ENCODE measurements around the gene TRPC5OS. TPM values are rescaled to one million over a fixed set of nuclear protein-coding genes. Genes with fewer than 3 reads are reported as not detected.

The TRPC5OS gene
- total RNA-seq, 1 donor from 2014 or later, result not detected

GRCh38 chrX:111867236-111867635 is 8.7 kb upstream of the TRPC5OS start:
- no peak for DNase-seq (ENCODE audit: low spot score in 2 of 2)
- no peak overlapping the region for H3K27ac ChIP-seq
- no peaks in the 10 kb centered on the region for H3K4me1 ChIP-seq
- no peaks in the 10 kb centered on the region for H3K9me3 ChIP-seq
- H3K4me3 ChIP-seq, result no peak overlapping the region
- intact Hi-C loops (cut with DNase I), result no loop called here
- no peak for TF ChIP-seq CTCF (IDR thresholded peaks at IDR 0.05)
- no peaks in the 10 kb centered on the region for H3K27me3 ChIP-seq
- no peaks in the 10 kb centered on the region for H3K36me3 ChIP-seq

GRCh38 chrX:111868726-111869638 is 7.0 kb upstream of the TRPC5OS start:
- Histone ChIP-seq H3K36me3 (no peaks in the 10 kb centered on the region), H3K27me3 (no peaks in the 10 kb centered on the region), H3K4me3 (no peak overlapping the region), H3K27ac (peak overlapping the region in 1 of 2 donors; percentile 6), H3K9me3 (no peaks in the 10 kb centered on the region), H3K4me1 (no peaks in the 10 kb centered on the region)
- intact Hi-C loops (cut with DNase I), result no loop called here
- no peak for DNase-seq (ENCODE audit: low spot score in 2 of 2)
- no peak for TF ChIP-seq CTCF (IDR thresholded peaks at IDR 0.05)

GRCh38 chrX:111869639-111870034 is 6.3 kb upstream of the TRPC5OS start:
- H3K9me3 ChIP-seq, result no peaks in the 10 kb centered on the region
- H3K27ac ChIP-seq, result no peak overlapping the region
- H3K36me3 ChIP-seq, result no peaks in the 10 kb centered on the region
- DNase-seq (ENCODE audit: low spot score in 2 of 2), result no peak
- peak; percentile 26 to 61 (median 58) for TF ChIP-seq CTCF (IDR thresholded peaks at IDR 0.05)
- intact Hi-C loops (cut with DNase I), result no loop called here
- no peak overlapping the region for H3K4me3 ChIP-seq
- H3K4me1 ChIP-seq, result no peaks in the 10 kb centered on the region
- no peaks in the 10 kb centered on the region for H3K27me3 ChIP-seq

GRCh38 chrX:111874241-111874640 is 1.7 kb upstream of the TRPC5OS start:
- Histone ChIP-seq H3K27me3 (no peaks in the 10 kb centered on the region), H3K4me3 (no peak overlapping the region), H3K36me3 (no peaks in the 10 kb centered on the region), H3K27ac (no peak overlapping the region), H3K4me1 (no peaks in the 10 kb centered on the region), H3K9me3 (no peaks in the 10 kb centered on the region)
- DNase-seq (ENCODE audit: low spot score in 2 of 2), result no peak
- no peak for TF ChIP-seq CTCF (IDR thresholded peaks at IDR 0.05)
- intact Hi-C loops (cut with DNase I), result no loop called here

GRCh38 chrX:111876646-111877045 is 665 bp downstream of the TRPC5OS start:
- DNase-seq (ENCODE audit: low spot score in 2 of 2), result no peak
- Histone ChIP-seq H3K27me3 (no peaks in the 10 kb centered on the region), H3K9me3 (no peaks in the 10 kb centered on the region), H3K4me1 (no peaks in the 10 kb centered on the region), H3K36me3 (no peaks in the 10 kb centered on the region), H3K4me3 (no peak overlapping the region), H3K27ac (no peak overlapping the region)
- intact Hi-C loops (cut with DNase I), result no loop called here
- TF ChIP-seq CTCF (IDR thresholded peaks at IDR 0.05), result no peak
